22Rv1 (cell line): ENCODE results near the gene LRRN2.

Experiments used
- H3K27ac ChIP-seq: fragments of 450-650 bp; 2 replicates; pipeline ENCODE4 v1.5.1; 2017
- CTCF ChIP-seq: fragments of 450-650 bp; IDR thresholded peaks from 2 replicates; pipeline ENCODE4 v1.5.1; 2017; ENCODE audit warnings: mild to moderate bottlenecking
- ZFX ChIP-seq: fragments of 450-650 bp; IDR thresholded peaks from 2 replicates; pipeline ENCODE4 v1.6.1; 2017; ENCODE audit warnings: antibody characterized with exemption, borderline replicate concordance

The LRRN2 gene

GRCh38 chr1:204721373-204722055 lies 36.0 kb upstream of the LRRN2 start:
- H3K27ac ChIP-seq = no peak overlapping the region
- no peak for TF ChIP-seq ZFX
- TF ChIP-seq CTCF = no peak

DNA sequence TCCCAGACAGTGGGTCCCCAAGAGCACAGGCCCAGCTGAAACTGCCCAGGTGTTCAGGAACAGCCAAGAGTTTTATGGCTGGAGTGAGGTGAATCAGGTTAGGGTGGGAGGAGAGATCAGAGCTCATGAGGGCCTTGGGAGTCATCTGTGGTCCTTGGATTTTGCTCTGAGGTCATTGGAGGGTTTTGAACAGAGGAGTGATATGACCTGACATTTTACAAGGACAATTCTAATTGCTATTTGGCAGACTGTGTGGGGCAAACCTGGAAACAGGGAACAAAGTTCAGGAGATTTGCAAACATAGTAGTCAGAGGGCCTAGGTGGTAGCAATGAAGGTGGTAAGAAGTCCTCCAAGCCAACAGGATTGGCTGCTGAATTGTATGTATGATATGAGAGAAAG lies 31.1 kb upstream of the LRRN2 start:
- no peak overlapping the region for H3K27ac ChIP-seq
- TF ChIP-seq ZFX = no peak

DNA sequence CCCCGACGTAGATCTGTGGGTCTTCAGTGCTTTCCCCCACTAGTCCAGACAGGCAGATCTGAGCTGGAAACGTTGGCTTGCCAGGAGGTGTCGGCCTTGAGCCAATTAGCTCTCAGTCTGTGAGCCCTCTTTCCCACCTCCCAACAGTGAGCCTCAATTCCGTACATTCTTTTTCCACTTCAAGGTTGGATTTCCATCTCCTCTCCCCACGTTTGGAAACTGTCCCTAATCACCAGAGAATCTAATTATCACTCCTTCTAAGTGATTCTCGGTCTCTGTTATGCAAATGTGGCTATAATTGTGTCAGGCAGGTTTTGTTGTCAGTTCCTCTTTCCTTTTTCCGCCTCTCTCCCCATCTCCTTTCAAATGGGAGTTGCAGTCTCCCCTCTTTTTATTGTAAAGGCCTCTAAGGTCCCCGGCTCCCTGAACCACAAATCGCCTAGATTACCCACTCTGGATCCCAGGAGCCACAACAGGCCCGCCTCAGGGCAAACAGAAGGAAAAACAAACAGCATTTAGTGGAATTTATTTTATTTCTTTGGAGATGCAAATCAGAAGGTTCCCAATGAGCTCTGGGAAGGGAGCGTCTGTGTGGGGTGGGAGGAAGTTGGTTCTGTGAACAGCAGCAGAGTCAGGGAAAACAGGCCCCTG lies 29.4 kb upstream of the LRRN2 start:
- H3K27ac ChIP-seq = no peak overlapping the region
- no peak for TF ChIP-seq CTCF
- no peak for TF ChIP-seq ZFX

- TF ChIP-seq ZFX (no peak), CTCF (no peak)
- H3K27ac ChIP-seq = no peak overlapping the region
These were observed 28.8 kb upstream of the LRRN2 start for GRCh38 chr1:204714194-204714860.

DNA sequence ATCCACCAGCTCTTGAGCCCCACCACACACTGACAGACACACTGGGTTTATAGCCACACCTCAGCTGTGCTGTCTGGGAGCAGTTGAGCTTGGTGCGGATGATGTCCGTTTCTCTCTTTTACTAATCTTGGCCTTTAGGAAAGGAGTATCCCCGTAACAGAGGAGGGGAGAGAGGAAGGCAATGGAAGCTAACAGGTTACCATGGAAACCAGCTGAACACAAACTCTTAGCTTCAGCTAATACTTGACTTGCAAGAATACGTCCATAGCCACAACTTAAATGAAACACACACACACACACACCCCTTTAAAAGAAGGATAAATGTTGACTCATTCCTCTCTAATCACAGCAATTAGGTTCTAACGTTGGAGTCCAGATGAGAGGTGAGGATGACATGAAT lies 28.0 kb upstream of the LRRN2 start:
- TF ChIP-seq ZFX (no peak), CTCF (no peak)
- H3K27ac ChIP-seq = no peak overlapping the region

GRCh38 chr1:204712708-204713430 lies 27.3 kb upstream of the LRRN2 start:
- TF ChIP-seq CTCF = no peak
- TF ChIP-seq ZFX = no peak
- no peak overlapping the region for H3K27ac ChIP-seq

- no peak overlapping the region for H3K27ac ChIP-seq
These were observed 26.6 kb upstream of the LRRN2 start for GRCh38 chr1:204711947-204712701.

More at GRCh38 chr1:204711947-204712701, 26.6 kb upstream of the LRRN2 start:
- TF ChIP-seq ZFX (no peak), CTCF (no peak)
